GM12878 (cell line): ENCODE data around the gene LRRC14B. TPM values are rescaled to one million over a fixed set of nuclear protein-coding genes. Genes with fewer than 3 reads are reported as not detected.

Source experiments
- ATAC-seq: fragments of 200-7000 bp; cut with Tn5 transposase; 3 replicates; pipeline ENCODE4 v1.9.1; 2020; ENCODE audit warnings: mild to moderate bottlenecking, moderate library complexity
- BruUV-seq: library from RNA; stranded (reverse); fragments of 400-500 nt; replicated peaks from 2 replicates; lab custom pipeline; 2021; lab: Mats Ljungman, UMichigan
- CTCF ChIA-PET: fragments of 300-600 bp; sonication (Branson Sonifier 250); formaldehyde crosslinking; extraction: SDS; loops from one replicate; lab custom pipeline; 2021; ENCODE audit warnings: inconsistent platforms; lab: Yijun Ruan, JAX
- POLR2A ChIA-PET: fragments of 350-600 bp; formaldehyde crosslinking; extraction: SDS; loops from one replicate; lab custom pipeline; 2021; ENCODE audit warnings: inconsistent platforms; lab: Charles Lee
- RAD21 ChIA-PET: fragments of 300-600 bp; sonication (Branson Sonifier 250); formaldehyde crosslinking; loops from one replicate; lab custom pipeline; 2023; ENCODE audit warnings: antibody characterized with exemption; ENCODE audit not compliant: unreplicated experiment; lab: Charles Lee
- SMC1A ChIA-PET: fragments of 300-600 bp; sonication (Branson Sonifier 250); formaldehyde crosslinking; loops from one replicate; lab custom pipeline; 2023; ENCODE audit not compliant: unreplicated experiment, uncharacterized antibody; lab: Charles Lee
- DNase-seq: peaks from one replicate; pipeline ENCODE4 v3.0.0-alpha.2; 2011; ENCODE audit warnings: low read depth, low spot score
- FAIRE-seq: peaks from 3 replicates; lab custom pipeline; 2011; peaks lifted over from hg19 to GRCh38; lab: Jason Lieb, UNC
- H2AFZ ChIP-seq: 2 replicates; pipeline ENCODE4 v1.6.0; 2011; ENCODE audit warnings: low read depth, low read length, control low read depth; ENCODE audit not compliant: control insufficient read depth
- H3K27ac ChIP-seq: 2 replicates; pipeline ENCODE4 v1.5.1; 2011; ENCODE audit warnings: control low read depth; ENCODE audit not compliant: control insufficient read depth, insufficient read depth
- H3K27me3 ChIP-seq, 2 experiments: replicated peaks in 1 of 2; 2 replicates each; pipeline versions ENCODE4 v1.6.0 to v1.6.1; 2011; ENCODE audit warnings: low read length in 1 of 2; ENCODE audit not compliant: control insufficient read depth in 2 of 2, insufficient read depth in 2 of 2
- H3K36me3 ChIP-seq, 2 experiments: 2 replicates each; pipeline ENCODE4 v1.5.1; 2011; ENCODE audit warnings: low read length in 1 of 2; ENCODE audit not compliant: control insufficient read depth in 2 of 2, insufficient read depth in 2 of 2
- H3K4me1 ChIP-seq: 2 replicates; pipeline ENCODE4 v1.6.1; 2011; ENCODE audit warnings: mild to moderate bottlenecking, low read length, moderate library complexity, mixed read lengths; ENCODE audit not compliant: control insufficient read depth, insufficient read depth
- H3K4me2 ChIP-seq: 2 replicates; pipeline ENCODE4 v1.6.0; 2011; ENCODE audit warnings: control low read depth; ENCODE audit not compliant: control insufficient read depth, insufficient read depth
- H3K4me3 ChIP-seq: fragments of 200-600 bp; sonication (generic); 2 replicates; pipeline ENCODE4 v1.5.1; 2016
- H3K79me2 ChIP-seq: 2 replicates; pipeline ENCODE4 v1.6.0; 2011; ENCODE audit warnings: low read length; ENCODE audit not compliant: control insufficient read depth, insufficient read depth
- H3K9ac ChIP-seq: 2 replicates; pipeline ENCODE4 v1.8.0; 2011; ENCODE audit warnings: low read length, control low read depth, mixed read lengths; ENCODE audit not compliant: control insufficient read depth, insufficient read depth
- H3K9me3 ChIP-seq: replicated peaks from 3 replicates; pipeline ENCODE4 v1.5.1; 2011; ENCODE audit warnings: mild to moderate bottlenecking, low read length; ENCODE audit not compliant: control insufficient read depth, insufficient read depth
- H4K20me1 ChIP-seq: 2 replicates; pipeline ENCODE4 v1.6.0; 2011; ENCODE audit not compliant: control insufficient read depth, insufficient read depth
- ASH2L ChIP-seq: fragments of 300-600, 200-600 bp; sonication (generic); IDR thresholded peaks from 2 replicates; pipeline ENCODE4 v1.6.1; 2017; ENCODE audit warnings: low read depth, mild to moderate bottlenecking, borderline replicate concordance
- BRCA1 ChIP-seq: IDR thresholded peaks from 2 replicates; pipeline ENCODE4 v1.6.1; 2011; ENCODE audit warnings: low read depth, low read length, improper control_type of control experiment
- CBX3 ChIP-seq: fragments of 200-600 bp; sonication (generic); IDR thresholded peaks from 2 replicates; pipeline ENCODE4 v1.6.1; 2016; ENCODE audit warnings: low read depth, borderline replicate concordance
- EED ChIP-seq: sonication (generic); IDR thresholded peaks from 2 replicates; pipeline ENCODE4 v1.6.1; 2016; ENCODE audit warnings: antibody characterized with exemption, low read depth
- FOXK2 ChIP-seq: fragments of 450-650 bp; IDR thresholded peaks from 2 replicates; pipeline ENCODE4 v1.6.1; 2017; ENCODE audit warnings: mild to moderate bottlenecking, moderate library complexity
- PBX3 ChIP-seq: IDR thresholded peaks from 2 replicates; pipeline ENCODE4 v1.6.1; 2011; ENCODE audit warnings: mild to moderate bottlenecking, low read depth, low read length, moderate library complexity; ENCODE audit not compliant: insufficient replicate concordance
- POLR2AphosphoS2 ChIP-seq: IDR thresholded peaks from 2 replicates; pipeline ENCODE4 v1.6.1; 2011; ENCODE audit warnings: low read depth, mild to moderate bottlenecking, low read length, improper control_type of control experiment, moderate library complexity
- RCOR1 ChIP-seq: conservative IDR thresholded peaks from 2 replicates; pipeline ENCODE4 v1.6.1; 2012; ENCODE audit warnings: low read depth, low read length, improper control_type of control experiment
- RFX5 ChIP-seq: IDR thresholded peaks from 2 replicates; pipeline ENCODE4 v1.6.1; 2011; ENCODE audit warnings: low read depth, low read length, improper control_type of control experiment
- SIX5 ChIP-seq: IDR thresholded peaks from 2 replicates; pipeline ENCODE4 v1.6.1; 2011; ENCODE audit warnings: mild to moderate bottlenecking, low read depth, low read length, moderate library complexity; ENCODE audit not compliant: severe bottlenecking
- ZBTB11 ChIP-seq: fragments of 450-650 bp; formaldehyde crosslinking; IDR thresholded peaks from 2 replicates; pipeline ENCODE4 v1.5.0; 2022; ENCODE audit warnings: mild to moderate bottlenecking, missing genetic modification characterization
- ZNF24 ChIP-seq: fragments of 450-650 bp; IDR thresholded peaks from 2 replicates; pipeline ENCODE4 v1.6.1; 2017; ENCODE audit warnings: antibody characterized with exemption, mild to moderate bottlenecking
- in situ Hi-C: fragments of 300-500 bp; cut with MboI; formaldehyde crosslinking; loops from 9 replicates; pipeline ENCODE4 v1.14.3; 2018; ENCODE audit warnings: mixed read lengths
- intact Hi-C: fragments of 100-400 bp; cut with micrococcal nuclease; formaldehyde crosslinking; loops from one replicate; pipeline ENCODE4 v1.14.2; 2022; ENCODE audit not compliant: unreplicated experiment
- polyA plus RNA-seq, 11 experiments: library from polyadenylated mRNA; depleted of rRNA in 4 of 11; unstranded in 6 of 11; stranded (reverse) in 5 of 11; fragments of >200 nt; fragmentation: Nextera tagmentation in 4 of 11; fragmentation: Illumina TruSeq in 1 of 11; extraction: Ambion mirVana in 4 of 11; extraction: Trizol in 1 of 11; gene quantifications; 1 replicate in 1 of 11; 2 replicates in 10 of 11; pipeline versions ENCODE4 v1.2.1 to v1.2.3, GENCODE V29; 2011 to 2016; ENCODE audit warnings: inconsistent platforms in 2 of 11, missing spikeins in 2 of 11, low read depth in 1 of 11
- total RNA-seq, 4 experiments: library from RNA; depleted of rRNA in 3 of 4; stranded (reverse); fragments of >200 nt in 3 of 4; fragmentation: Illumina TruSeq in 1 of 4; extraction: Trizol in 1 of 4; gene quantifications; 2 replicates each; pipeline versions ENCODE4 v1.2.1 to v1.2.3, GENCODE V29; 2013 to 2021

Gene LRRC14B
- total and polyA plus RNA-seq, 10 of the 15 experiments (the other 5 are each of a cell fraction or from before 2014, with no cell fraction given), result 0.06 to 0.31 (median 0.13) TPM; not detected in 5

- no peak for TF ChIP-seq ZNF24
- TF ChIP-seq, all 136 proteins: peak for 0
Measured at GRCh38 chr5:204001-204400, 12.7 kb downstream of the LRRC14B start (continued).

GRCh38 chr5:204462-204861, 13.2 kb downstream of the LRRC14B start:
- H3K9ac ChIP-seq, result no peak overlapping the region
- ChIA-PET SMC1A (interaction anchor here (1.4 kb wide), 1 partner anchor 14 kb away, joined by 3 read pairs; the partner anchor contains the start of genes CCDC127 and SDHA), RAD21 (no interaction called here), CTCF (interaction anchor here (1.7 kb wide), 1 partner anchor 16 kb away, joined by 4 read pairs; no protein-coding TSS in a partner anchor), POLR2A (no interaction called here)
- peaks cover 6 to 8% of the 10 kb centered on the region in 2 experiments; a peak in 3 of 4 replicates for H3K36me3 ChIP-seq
- no peaks in the 10 kb centered on the region for H3K79me2 ChIP-seq
- no TSS peak for BruUV-seq
- DNase-seq, result no peak
- no peaks in the 10 kb centered on the region for H3K9me3 ChIP-seq
- FAIRE-seq, result no peak
- intact Hi-C loops (no loop called here), in situ Hi-C loops (no loop called here)
- H2AFZ ChIP-seq, result no peak overlapping the region
- H4K20me1 ChIP-seq, result no peaks in the 10 kb centered on the region; the same call in 1 of the 2 replicates
- TF ChIP-seq ZBTB11 (CRISPR knock-in tag) (no peak), PBX3 (no peak), POLR2AphosphoS2 (no peak), FOXK2 (no peak), RCOR1 (no peak), EED (no peak), RFX5 (no peak), ASH2L (no peak), SIX5 (no peak), BRCA1 (no peak), CBX3 (no peak)
- H3K27me3 ChIP-seq, result no peaks in the 10 kb centered on the region
- H3K4me3 ChIP-seq, result no peak overlapping the region
- no peak overlapping the region for H3K27ac ChIP-seq
- no peak overlapping the region for H3K4me2 ChIP-seq
- no peak for ATAC-seq
- no peaks in the 10 kb centered on the region for H3K4me1 ChIP-seq
